SK-N-SH treated with all-trans-retinoic acid at 6 μM for 48 hours (cell line): ENCODE results near the gene CHRNB1.

Experiments
- ISL1 ChIP-seq: fragments of 250-450 bp; sonication (Bioruptor Pico); IDR thresholded peaks from 2 replicates; pipeline ENCODE4 v2.1.2; 2022; ENCODE audit warnings: mild to moderate bottlenecking, moderate library complexity
- PPARA ChIP-seq: fragments of 250-450 bp; sonication (Bioruptor Pico); IDR thresholded peaks from 2 replicates; pipeline ENCODE4 v1.5.0; 2020; ENCODE audit warnings: mild to moderate bottlenecking, borderline replicate concordance
- RARB ChIP-seq: fragments of 250-450 bp; sonication (Bioruptor Pico); IDR thresholded peaks from 2 replicates; pipeline ENCODE4 v1.8.0; 2021; ENCODE audit warnings: mild to moderate bottlenecking, moderate library complexity
- SNAI2 ChIP-seq: fragments of 250-450 bp; sonication (Bioruptor Pico); IDR thresholded peaks from 2 replicates; pipeline ENCODE4 v1.5.0; 2020; ENCODE audit warnings: mild to moderate bottlenecking, moderate library complexity
- TCF4 ChIP-seq: fragments of 250-450 bp; sonication (Bioruptor Pico); IDR thresholded peaks from 2 replicates; pipeline ENCODE4 v1.8.0; 2021; ENCODE audit warnings: mild to moderate bottlenecking, moderate library complexity, borderline replicate concordance
- ZFP3 ChIP-seq: fragments of 250-450 bp; sonication (Bioruptor Pico); IDR thresholded peaks from 2 replicates; pipeline ENCODE4 v1.5.0; 2020; ENCODE audit warnings: mild to moderate bottlenecking, moderate library complexity
- ZNF565 ChIP-seq: fragments of 450-650 bp; formaldehyde crosslinking; conservative IDR thresholded peaks from 2 replicates; pipeline ENCODE4 v1.5.0; 2020; ENCODE audit warnings: low read depth, mild to moderate bottlenecking, moderate library complexity
- ZNF70 ChIP-seq: fragments of 450-650 bp; formaldehyde crosslinking; IDR thresholded peaks from 2 replicates; pipeline ENCODE4 v1.5.0; 2020; ENCODE audit warnings: mild to moderate bottlenecking, moderate library complexity
- ZNF8 ChIP-seq: fragments of 450-650 bp; formaldehyde crosslinking; IDR thresholded peaks from 2 replicates; pipeline ENCODE4 v1.5.0; 2020; ENCODE audit warnings: mild to moderate bottlenecking, moderate library complexity
- TF ChIP-seq, protein P1 (sequence below): fragments of 250-450 bp; sonication (Bioruptor Pico); IDR thresholded peaks from 2 replicates; pipeline ENCODE4 v1.5.1; 2020; ENCODE audit warnings: low read depth, mild to moderate bottlenecking, moderate library complexity
- TF ChIP-seq, protein P2 (sequence below): fragments of 250-450 bp; sonication (Bioruptor Pico); IDR thresholded peaks from 2 replicates; pipeline ENCODE4 v1.8.0; 2020; ENCODE audit warnings: mild to moderate bottlenecking, moderate library complexity, borderline replicate concordance
- TF ChIP-seq, protein P3 (sequence below): fragments of 250-450 bp; sonication (Bioruptor Pico); IDR thresholded peaks from 2 replicates; pipeline ENCODE4 v1.5.0; 2020; ENCODE audit warnings: mild to moderate bottlenecking, moderate library complexity
- TF ChIP-seq, protein P4 (sequence below): fragments of 250-450 bp; sonication (Bioruptor Pico); IDR thresholded peaks from 2 replicates; pipeline ENCODE4 v1.5.1; 2021; ENCODE audit warnings: mild to moderate bottlenecking, moderate library complexity

DNA sequence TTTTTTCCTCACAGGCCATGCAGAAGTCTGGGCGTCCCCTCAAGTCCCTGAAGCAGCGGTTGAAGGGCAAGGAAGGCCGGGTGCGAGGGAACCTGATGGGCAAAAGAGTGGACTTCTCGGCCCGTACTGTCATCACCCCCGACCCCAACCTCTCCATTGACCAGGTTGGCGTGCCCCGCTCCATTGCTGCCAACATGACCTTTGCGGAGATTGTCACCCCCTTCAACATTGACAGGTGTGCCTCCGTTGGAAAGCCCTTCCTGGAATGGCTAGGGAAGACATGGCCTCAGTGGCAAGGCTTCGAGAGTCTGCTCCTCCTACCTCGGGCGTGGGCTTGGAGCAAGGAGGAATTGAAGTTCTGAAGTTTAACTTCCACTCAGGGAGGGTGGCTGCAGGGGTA is 52.8 kb downstream of the CHRNB1 start:
- TF ChIP-seq RARB (CRISPR knock-in tag): no peak
- TF ChIP-seq SNAI2 (CRISPR knock-in tag): no peak
- TF ChIP-seq PPARA (CRISPR knock-in tag): no peak
- TF ChIP-seq, protein P1, sequence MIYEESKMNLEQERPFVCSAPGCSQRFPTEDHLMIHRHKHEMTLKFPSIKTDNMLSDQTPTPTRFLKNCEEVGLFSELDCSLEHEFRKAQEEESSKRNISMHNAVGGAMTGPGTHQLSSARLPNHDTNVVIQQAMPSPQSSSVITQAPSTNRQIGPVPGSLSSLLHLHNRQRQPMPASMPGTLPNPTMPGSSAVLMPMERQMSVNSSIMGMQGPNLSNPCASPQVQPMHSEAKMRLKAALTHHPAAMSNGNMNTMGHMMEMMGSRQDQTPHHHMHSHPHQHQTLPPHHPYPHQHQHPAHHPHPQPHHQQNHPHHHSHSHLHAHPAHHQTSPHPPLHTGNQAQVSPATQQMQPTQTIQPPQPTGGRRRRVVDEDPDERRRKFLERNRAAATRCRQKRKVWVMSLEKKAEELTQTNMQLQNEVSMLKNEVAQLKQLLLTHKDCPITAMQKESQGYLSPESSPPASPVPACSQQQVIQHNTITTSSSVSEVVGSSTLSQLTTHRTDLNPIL (CRISPR knock-in tag): no peak
- TF ChIP-seq, protein P2, sequence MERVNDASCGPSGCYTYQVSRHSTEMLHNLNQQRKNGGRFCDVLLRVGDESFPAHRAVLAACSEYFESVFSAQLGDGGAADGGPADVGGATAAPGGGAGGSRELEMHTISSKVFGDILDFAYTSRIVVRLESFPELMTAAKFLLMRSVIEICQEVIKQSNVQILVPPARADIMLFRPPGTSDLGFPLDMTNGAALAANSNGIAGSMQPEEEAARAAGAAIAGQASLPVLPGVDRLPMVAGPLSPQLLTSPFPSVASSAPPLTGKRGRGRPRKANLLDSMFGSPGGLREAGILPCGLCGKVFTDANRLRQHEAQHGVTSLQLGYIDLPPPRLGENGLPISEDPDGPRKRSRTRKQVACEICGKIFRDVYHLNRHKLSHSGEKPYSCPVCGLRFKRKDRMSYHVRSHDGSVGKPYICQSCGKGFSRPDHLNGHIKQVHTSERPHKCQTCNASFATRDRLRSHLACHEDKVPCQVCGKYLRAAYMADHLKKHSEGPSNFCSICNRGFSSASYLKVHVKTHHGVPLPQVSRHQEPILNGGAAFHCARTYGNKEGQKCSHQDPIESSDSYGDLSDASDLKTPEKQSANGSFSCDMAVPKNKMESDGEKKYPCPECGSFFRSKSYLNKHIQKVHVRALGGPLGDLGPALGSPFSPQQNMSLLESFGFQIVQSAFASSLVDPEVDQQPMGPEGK (CRISPR knock-in tag): no peak
- TF ChIP-seq ZNF8 (CRISPR knock-in tag): no peak
- TF ChIP-seq ZNF70 (CRISPR knock-in tag): no peak
- no peak for TF ChIP-seq ZFP3
- TF ChIP-seq, protein P3, sequence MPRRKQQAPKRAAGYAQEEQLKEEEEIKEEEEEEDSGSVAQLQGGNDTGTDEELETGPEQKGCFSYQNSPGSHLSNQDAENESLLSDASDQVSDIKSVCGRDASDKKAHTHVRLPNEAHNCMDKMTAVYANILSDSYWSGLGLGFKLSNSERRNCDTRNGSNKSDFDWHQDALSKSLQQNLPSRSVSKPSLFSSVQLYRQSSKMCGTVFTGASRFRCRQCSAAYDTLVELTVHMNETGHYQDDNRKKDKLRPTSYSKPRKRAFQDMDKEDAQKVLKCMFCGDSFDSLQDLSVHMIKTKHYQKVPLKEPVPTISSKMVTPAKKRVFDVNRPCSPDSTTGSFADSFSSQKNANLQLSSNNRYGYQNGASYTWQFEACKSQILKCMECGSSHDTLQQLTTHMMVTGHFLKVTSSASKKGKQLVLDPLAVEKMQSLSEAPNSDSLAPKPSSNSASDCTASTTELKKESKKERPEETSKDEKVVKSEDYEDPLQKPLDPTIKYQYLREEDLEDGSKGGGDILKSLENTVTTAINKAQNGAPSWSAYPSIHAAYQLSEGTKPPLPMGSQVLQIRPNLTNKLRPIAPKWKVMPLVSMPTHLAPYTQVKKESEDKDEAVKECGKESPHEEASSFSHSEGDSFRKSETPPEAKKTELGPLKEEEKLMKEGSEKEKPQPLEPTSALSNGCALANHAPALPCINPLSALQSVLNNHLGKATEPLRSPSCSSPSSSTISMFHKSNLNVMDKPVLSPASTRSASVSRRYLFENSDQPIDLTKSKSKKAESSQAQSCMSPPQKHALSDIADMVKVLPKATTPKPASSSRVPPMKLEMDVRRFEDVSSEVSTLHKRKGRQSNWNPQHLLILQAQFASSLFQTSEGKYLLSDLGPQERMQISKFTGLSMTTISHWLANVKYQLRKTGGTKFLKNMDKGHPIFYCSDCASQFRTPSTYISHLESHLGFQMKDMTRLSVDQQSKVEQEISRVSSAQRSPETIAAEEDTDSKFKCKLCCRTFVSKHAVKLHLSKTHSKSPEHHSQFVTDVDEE (CRISPR knock-in tag): no peak
- no peak for TF ChIP-seq ISL1 (CRISPR knock-in tag)
- no peak for TF ChIP-seq ZNF565 (CRISPR knock-in tag)
- TF ChIP-seq, protein P4, sequence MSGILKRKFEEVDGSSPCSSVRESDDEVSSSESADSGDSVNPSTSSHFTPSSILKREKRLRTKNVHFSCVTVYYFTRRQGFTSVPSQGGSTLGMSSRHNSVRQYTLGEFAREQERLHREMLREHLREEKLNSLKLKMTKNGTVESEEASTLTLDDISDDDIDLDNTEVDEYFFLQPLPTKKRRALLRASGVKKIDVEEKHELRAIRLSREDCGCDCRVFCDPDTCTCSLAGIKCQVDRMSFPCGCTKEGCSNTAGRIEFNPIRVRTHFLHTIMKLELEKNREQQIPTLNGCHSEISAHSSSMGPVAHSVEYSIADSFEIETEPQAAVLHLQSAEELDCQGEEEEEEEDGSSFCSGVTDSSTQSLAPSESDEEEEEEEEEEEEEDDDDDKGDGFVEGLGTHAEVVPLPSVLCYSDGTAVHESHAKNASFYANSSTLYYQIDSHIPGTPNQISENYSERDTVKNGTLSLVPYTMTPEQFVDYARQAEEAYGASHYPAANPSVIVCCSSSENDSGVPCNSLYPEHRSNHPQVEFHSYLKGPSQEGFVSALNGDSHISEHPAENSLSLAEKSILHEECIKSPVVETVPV (CRISPR knock-in tag): no peak
- no peak for TF ChIP-seq TCF4
